ENCODE measurements around the gene UGT1A7.
"Not testable (repeated sequence)": the region's sequence is repeated elsewhere in the genome, so short reads cannot be mapped to it uniquely, and the experiment has no call there.

The UGT1A7 gene

DNA sequence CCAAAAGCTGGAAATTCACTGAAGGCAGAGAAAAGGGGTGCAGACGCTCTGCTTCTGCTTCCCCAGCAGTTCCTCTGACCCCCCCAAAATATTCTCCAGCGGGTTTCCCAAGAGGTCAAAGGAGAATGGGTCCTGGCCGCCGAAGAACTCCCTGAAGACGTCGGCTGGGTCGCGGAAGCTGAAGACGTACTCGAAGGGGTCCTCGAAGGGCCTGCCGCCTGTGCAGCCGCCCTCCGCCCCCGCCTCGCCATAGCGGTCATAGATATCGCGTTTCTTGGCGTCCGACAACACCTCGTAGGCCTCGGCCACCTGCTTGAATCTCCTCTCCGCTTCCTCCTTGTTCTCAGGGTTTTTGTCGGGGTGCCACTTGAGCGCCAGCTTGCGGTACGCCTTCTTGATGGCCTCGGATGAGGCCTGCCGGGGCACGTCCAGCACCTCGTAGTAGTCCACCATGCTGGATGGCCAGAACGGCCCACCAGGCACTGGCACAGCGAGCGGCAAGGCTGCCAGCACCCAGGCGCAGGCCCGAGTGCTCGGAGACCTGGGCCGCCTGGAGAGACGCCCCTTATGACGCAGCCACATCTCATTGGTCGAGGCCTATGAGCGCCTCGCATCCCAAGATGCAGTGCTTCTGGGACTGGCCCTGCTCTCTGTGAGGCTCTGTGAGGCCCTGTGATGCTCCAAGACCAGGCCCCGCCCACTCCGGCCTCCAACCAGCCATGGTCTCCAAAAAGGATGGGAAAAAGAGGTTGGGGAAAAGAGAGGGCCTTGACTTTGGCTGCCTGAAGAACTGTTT is 62.0 kb downstream of the UGT1A7 start:
- Histone ChIP-seq H3K27ac (ENCODE audit: low read depth, low read length) (no peak overlapping the region), H3K27me3 (ENCODE audit: control insufficient read depth in 5 of 5, insufficient read depth in 4 of 5, low read length in 5 of 5) (peaks cover 0 to 2% (median 0%) of the 10 kb centered on the region in 5 donors), H3K9ac (ENCODE audit: low read length in 5 of 5) (no peak overlapping the region), H3K9me3 (ENCODE audit: control insufficient read depth in 5 of 5, low read length in 5 of 5) (peaks cover 0 to 2% (median 0%) of the 10 kb centered on the region in 5 donors), H3K36me3 (ENCODE audit: control insufficient read depth in 5 of 5, insufficient read depth in 5 of 5, low read length in 5 of 5) (no peaks in the 10 kb centered on the region), H3K4me1 (ENCODE audit: control insufficient read depth in 5 of 5, insufficient read depth in 5 of 5, low read length in 5 of 5) (no peaks in the 10 kb centered on the region), H3K4me3 (ENCODE audit: low read depth in 1 of 5, low read length in 5 of 5) (no peak overlapping the region)

DNA sequence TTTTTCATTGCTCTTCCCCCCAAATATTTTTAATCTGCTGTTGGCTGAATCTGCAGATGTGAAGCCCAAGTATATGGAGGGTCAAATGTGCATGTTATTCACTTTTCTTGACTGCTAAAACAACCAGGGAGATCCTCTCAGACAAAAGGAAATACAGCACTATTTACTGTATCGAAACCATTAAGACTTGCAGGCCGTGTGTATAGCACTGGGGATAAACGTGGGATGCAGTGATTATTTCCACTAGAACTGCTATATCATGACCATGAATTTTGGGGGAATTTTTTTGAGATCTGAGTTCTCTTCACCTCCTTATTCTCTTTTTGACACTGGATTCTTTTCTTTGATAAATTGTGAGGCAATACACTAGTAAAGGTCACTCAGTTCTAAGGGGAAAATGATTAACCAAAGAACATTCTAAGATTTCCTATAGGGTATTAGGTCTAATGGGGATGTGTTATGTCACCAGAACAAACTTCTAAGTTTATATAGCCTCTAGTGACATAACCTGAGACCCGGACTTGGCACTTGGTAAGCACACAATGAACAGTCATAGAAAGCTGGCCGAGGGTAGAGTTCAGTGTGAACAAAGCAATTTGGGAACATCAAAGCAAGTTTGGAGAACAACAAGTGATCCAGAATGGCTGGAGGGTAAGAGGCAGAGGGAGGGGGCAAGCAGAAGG is 63.5 kb downstream of the UGT1A7 start:
- Histone ChIP-seq H3K4me1 (ENCODE audit: control insufficient read depth in 5 of 5, insufficient read depth in 5 of 5, low read length in 5 of 5) (no peaks in the 10 kb centered on the region), H3K9me3 (ENCODE audit: control insufficient read depth in 5 of 5, low read length in 5 of 5) (peaks cover 0 to 2% (median 0%) of the 10 kb centered on the region in 5 donors), H3K9ac (ENCODE audit: low read length in 5 of 5) (no peak overlapping the region), H3K27ac (ENCODE audit: low read depth, low read length) (no peak overlapping the region), H3K4me3 (ENCODE audit: low read depth in 1 of 5, low read length in 5 of 5) (no peak overlapping the region), H3K36me3 (ENCODE audit: control insufficient read depth in 5 of 5, insufficient read depth in 5 of 5, low read length in 5 of 5) (no peaks in the 10 kb centered on the region), H3K27me3 (ENCODE audit: control insufficient read depth in 5 of 5, insufficient read depth in 4 of 5, low read length in 5 of 5) (peaks cover 0 to 2% (median 0%) of the 10 kb centered on the region in 5 donors)

DNA sequence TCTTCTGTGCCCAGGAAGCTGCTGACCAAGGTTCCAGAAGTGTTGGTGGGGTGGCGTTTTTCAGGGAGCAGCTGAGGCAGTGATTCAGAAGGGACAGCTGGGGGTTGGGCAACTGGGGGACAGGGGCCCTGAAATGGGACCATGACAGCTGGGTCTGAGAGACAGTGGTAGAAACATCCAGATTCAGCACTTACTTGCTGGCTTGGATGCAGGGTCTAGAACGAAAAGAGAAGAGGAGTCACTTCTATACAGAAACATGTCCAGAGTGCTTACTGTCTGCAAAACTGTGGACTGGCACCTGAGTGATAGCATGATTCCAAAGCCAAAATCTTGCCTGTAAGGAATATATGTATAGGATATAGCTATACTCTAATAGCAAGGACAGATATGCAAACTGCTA is 64.1 kb downstream of the UGT1A7 start:
- H3K36me3 ChIP-seq (ENCODE audit: control insufficient read depth in 5 of 5, insufficient read depth in 5 of 5, low read length in 5 of 5); H3K4me1 ChIP-seq (ENCODE audit: control insufficient read depth in 5 of 5, insufficient read depth in 5 of 5, low read length in 5 of 5); H3K9ac ChIP-seq (ENCODE audit: low read length in 5 of 5); H3K9me3 ChIP-seq (ENCODE audit: control insufficient read depth in 5 of 5, low read length in 5 of 5); H3K27me3 ChIP-seq (ENCODE audit: control insufficient read depth in 5 of 5, insufficient read depth in 4 of 5, low read length in 5 of 5); H3K4me3 ChIP-seq (ENCODE audit: low read depth in 1 of 5, low read length in 5 of 5); H3K27ac ChIP-seq (ENCODE audit: low read depth, low read length): not testable (repeated sequence)

DNA sequence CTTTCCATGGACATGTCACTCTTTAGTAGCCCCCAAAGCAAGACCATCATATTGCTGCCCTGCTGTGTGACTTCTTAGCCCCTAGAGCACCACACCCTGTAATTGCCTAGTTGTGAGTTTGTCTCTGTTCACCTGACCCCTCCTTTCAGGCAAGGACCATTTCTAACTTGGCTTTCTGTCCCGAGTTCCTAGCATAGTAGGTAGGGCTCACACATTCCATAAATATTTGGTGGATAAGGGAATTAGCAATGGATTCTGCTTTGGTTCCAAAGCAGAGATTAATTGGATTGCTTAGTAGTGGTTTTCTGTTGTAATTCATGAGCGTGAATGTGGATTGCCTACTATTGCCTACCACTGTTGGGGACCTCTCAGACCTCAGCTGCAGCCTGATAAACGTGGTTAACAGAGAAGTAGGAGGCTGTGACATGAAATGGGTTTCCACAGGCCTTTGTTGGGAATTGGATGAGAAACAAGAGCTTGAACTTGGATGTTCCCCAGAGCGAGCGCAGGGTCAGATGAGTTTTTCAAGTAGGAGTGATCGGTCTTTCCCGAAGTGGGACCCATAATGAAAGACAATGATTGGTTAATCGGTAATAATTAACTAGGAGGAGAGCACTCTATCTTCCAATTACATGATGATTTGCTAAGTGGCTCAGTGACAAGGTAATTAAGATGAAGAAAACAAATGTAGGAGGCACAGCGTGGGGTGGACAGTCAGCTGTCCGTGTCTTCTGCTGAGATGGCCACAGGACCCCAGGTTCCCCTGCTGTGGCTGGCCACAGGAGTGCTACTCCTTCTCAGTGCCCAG is 65.0 kb downstream of the UGT1A7 start:
- H3K4me1 ChIP-seq (ENCODE audit: control insufficient read depth in 5 of 5, insufficient read depth in 5 of 5, low read length in 5 of 5) = no peaks in the 10 kb centered on the region
- no peak overlapping the region for H3K4me3 ChIP-seq (ENCODE audit: low read depth in 1 of 5, low read length in 5 of 5)
- no peak overlapping the region for H3K27ac ChIP-seq (ENCODE audit: low read depth, low read length)
- peaks cover 0 to 7% (median 2%) of the 10 kb centered on the region in 5 donors for H3K9me3 ChIP-seq (ENCODE audit: control insufficient read depth in 5 of 5, low read length in 5 of 5)
- H3K9ac ChIP-seq (ENCODE audit: low read length in 5 of 5) = no peak overlapping the region
- no peaks in the 10 kb centered on the region for H3K36me3 ChIP-seq (ENCODE audit: control insufficient read depth in 5 of 5, insufficient read depth in 5 of 5, low read length in 5 of 5)
- no peaks in the 10 kb centered on the region for H3K27me3 ChIP-seq (ENCODE audit: control insufficient read depth in 5 of 5, insufficient read depth in 4 of 5, low read length in 5 of 5)

DNA sequence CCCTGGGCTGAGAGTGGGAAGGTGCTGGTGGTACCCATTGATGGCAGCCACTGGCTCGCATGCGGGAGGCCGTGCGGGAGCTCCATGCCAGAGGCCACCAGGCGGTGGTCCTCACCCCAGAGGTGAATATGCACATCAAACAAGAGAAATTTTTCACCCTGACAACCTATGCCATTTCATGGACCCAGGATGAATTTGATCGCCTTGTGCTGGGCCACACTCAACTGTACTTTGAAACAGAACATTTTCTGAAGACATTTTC is 65.5 kb downstream of the UGT1A7 start:
- Histone ChIP-seq H3K4me1 (ENCODE audit: control insufficient read depth in 5 of 5, insufficient read depth in 5 of 5, low read length in 5 of 5) (no peaks in the 10 kb centered on the region), H3K4me3 (ENCODE audit: low read depth in 1 of 5, low read length in 5 of 5) (no peak overlapping the region), H3K36me3 (ENCODE audit: control insufficient read depth in 5 of 5, insufficient read depth in 5 of 5, low read length in 5 of 5) (no peaks in the 10 kb centered on the region), H3K9me3 (ENCODE audit: control insufficient read depth in 5 of 5, low read length in 5 of 5) (peaks cover 0 to 7% (median 2%) of the 10 kb centered on the region in 5 donors), H3K9ac (ENCODE audit: low read length in 5 of 5) (no peak overlapping the region), H3K27ac (ENCODE audit: low read depth, low read length) (no peak overlapping the region), H3K27me3 (ENCODE audit: control insufficient read depth in 5 of 5, insufficient read depth in 4 of 5, low read length in 5 of 5) (no peaks in the 10 kb centered on the region)

DNA sequence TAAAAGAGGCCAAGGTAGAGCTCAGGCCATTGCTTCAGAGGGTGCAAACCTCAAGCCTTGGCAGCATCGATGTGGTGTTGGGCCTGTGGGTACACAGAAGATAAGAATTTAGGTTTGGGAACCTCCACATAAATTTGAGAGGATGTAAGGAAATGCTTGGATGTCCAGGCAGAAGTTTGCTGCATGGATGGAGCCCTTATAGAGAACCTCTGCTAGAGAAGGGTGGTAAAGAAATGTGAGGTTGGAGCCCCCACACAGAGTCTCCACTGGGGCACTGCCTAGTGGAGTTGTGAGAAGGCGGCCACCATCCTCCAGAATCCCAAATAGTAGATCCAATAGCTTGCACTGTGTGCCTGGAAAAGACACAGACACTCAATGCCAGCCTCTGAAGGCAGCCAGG is 69.0 kb downstream of the UGT1A7 start:
- not testable (repeated sequence) for H3K27me3 ChIP-seq (ENCODE audit: control insufficient read depth in 5 of 5, insufficient read depth in 4 of 5, low read length in 5 of 5); H3K27ac ChIP-seq (ENCODE audit: low read depth, low read length); H3K9ac ChIP-seq (ENCODE audit: low read length in 5 of 5); H3K36me3 ChIP-seq (ENCODE audit: control insufficient read depth in 5 of 5, insufficient read depth in 5 of 5, low read length in 5 of 5); H3K4me3 ChIP-seq (ENCODE audit: low read depth in 1 of 5, low read length in 5 of 5); H3K9me3 ChIP-seq (ENCODE audit: control insufficient read depth in 5 of 5, low read length in 5 of 5); H3K4me1 ChIP-seq (ENCODE audit: control insufficient read depth in 5 of 5, insufficient read depth in 5 of 5, low read length in 5 of 5)

DNA sequence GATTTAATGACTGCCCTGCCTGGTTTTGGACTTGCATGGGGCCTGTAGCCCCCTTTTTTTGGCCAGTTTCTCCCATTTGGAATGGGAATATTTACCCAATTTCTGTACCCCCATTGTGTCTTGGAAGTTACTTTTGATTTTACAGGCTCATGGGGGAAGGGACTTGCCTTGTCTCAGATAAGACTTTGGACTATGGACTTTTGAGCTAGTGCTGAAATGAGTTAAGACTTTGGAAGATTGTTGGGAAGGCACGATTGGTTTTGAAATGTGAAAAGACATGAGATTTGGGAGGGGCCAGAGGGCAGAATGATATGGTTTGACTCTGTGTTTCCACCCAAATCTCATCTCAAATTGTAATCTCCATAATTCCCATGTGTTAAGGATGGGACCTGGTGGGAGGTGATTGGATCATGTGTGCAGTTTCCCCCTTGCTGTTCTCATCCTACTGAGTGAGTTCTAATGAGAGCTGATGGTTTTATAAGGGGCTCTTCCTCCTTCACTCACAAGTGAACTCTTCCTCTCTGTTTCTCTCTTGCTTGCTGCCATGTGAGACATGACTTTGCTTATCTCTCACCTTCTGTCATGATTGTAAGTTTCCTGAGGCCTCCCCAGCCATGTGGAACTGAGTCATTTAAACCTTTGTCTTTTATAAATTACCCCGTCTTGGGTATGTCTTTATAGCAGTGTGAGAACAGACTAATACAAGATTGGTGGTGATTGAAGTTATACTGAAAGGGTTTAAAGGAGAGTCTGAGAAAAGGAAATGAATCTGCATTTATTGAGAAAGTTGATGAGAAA is 69.7 kb downstream of the UGT1A7 start:
- H3K27ac ChIP-seq (ENCODE audit: low read depth, low read length); H3K36me3 ChIP-seq (ENCODE audit: control insufficient read depth in 5 of 5, insufficient read depth in 5 of 5, low read length in 5 of 5); H3K4me1 ChIP-seq (ENCODE audit: control insufficient read depth in 5 of 5, insufficient read depth in 5 of 5, low read length in 5 of 5); H3K9ac ChIP-seq (ENCODE audit: low read length in 5 of 5); H3K27me3 ChIP-seq (ENCODE audit: control insufficient read depth in 5 of 5, insufficient read depth in 4 of 5, low read length in 5 of 5); H3K4me3 ChIP-seq (ENCODE audit: low read depth in 1 of 5, low read length in 5 of 5); H3K9me3 ChIP-seq (ENCODE audit: control insufficient read depth in 5 of 5, low read length in 5 of 5): not testable (repeated sequence)

DNA sequence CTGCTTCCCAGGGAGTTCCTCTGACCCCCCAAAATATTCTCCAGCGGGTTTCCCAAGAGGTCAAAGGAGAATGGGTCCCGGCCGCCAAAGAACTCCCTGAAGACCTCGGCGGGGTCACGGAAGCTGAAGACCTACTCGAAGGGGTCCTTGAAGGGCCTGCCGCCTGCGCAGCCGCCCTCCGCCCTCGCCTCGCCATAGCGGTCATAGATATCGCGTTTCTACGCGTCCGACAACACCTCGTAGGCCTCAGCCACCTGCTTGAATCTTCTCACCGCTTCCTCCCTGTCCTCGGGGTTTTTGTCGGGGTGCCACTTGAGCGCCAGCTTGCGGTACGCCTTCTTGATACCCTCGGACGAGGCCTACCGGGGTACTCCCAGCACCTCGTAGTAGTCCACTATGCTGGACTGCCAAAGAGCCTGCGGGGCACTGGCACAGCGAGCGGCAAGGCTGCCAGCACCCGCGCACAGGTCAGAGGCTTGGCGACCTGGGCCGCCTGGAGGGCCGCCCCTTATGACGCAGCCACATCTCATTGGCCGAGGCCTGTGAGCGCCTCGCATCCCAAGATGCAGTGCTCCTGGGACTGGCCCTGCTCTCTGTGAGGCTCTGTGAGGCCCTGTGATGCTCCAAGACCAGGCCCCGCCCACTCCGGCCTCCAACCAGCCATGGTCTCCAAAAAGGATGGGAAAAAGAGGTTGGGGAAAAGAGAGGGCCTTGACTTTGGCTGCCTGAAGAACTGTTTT is 73.3 kb downstream of the UGT1A7 start:
- Histone ChIP-seq H3K27me3 (ENCODE audit: control insufficient read depth in 5 of 5, insufficient read depth in 4 of 5, low read length in 5 of 5) (no peaks in the 10 kb centered on the region), H3K9ac (ENCODE audit: low read length in 5 of 5) (no peak overlapping the region), H3K27ac (ENCODE audit: low read depth, low read length) (no peak overlapping the region), H3K9me3 (ENCODE audit: control insufficient read depth in 5 of 5, low read length in 5 of 5) (peaks cover 0 to 5% (median 2%) of the 10 kb centered on the region in 5 donors), H3K36me3 (ENCODE audit: control insufficient read depth in 5 of 5, insufficient read depth in 5 of 5, low read length in 5 of 5) (no peaks in the 10 kb centered on the region), H3K4me1 (ENCODE audit: control insufficient read depth in 5 of 5, insufficient read depth in 5 of 5, low read length in 5 of 5) (no peaks in the 10 kb centered on the region), H3K4me3 (ENCODE audit: low read depth in 1 of 5, low read length in 5 of 5) (no peak overlapping the region)

DNA sequence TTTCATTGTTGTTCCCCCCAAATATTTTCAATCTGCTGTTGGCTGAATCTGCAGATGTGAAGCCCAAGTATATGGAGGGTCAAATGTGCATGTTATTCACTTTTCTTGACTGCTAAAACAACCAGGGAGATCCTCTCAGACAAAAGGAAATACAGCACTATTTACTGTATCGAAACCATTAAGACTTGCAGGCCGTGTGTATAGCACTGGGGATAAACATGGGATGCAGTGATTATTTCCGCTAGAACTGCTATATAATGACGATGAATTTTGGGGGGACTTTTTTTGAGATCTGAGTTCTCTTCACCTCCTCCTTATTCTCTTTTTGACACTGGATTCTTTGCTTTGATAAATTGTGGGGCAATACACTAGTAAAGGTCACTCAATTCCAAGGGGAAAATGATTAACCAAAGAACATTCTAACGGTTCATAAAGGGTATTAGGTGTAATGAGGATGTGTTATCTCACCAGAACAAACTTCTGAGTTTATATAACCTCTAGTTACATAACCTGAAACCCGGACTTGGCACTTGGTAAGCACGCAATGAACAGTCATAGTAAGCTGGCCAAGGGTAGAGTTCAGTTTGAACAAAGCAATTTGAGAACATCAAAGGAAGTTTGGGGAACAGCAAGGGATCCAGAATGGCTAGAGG is 74.9 kb downstream of the UGT1A7 start:
- Histone ChIP-seq H3K4me1 (ENCODE audit: control insufficient read depth in 5 of 5, insufficient read depth in 5 of 5, low read length in 5 of 5) (no peaks in the 10 kb centered on the region), H3K4me3 (ENCODE audit: low read depth in 1 of 5, low read length in 5 of 5) (no peak overlapping the region), H3K27me3 (ENCODE audit: control insufficient read depth in 5 of 5, insufficient read depth in 4 of 5, low read length in 5 of 5) (no peaks in the 10 kb centered on the region), H3K36me3 (ENCODE audit: control insufficient read depth in 5 of 5, insufficient read depth in 5 of 5, low read length in 5 of 5) (no peaks in the 10 kb centered on the region), H3K9me3 (ENCODE audit: control insufficient read depth in 5 of 5, low read length in 5 of 5) (no peaks in the 10 kb centered on the region), H3K27ac (ENCODE audit: low read depth, low read length) (no peak overlapping the region), H3K9ac (ENCODE audit: low read length in 5 of 5) (no peak overlapping the region)
